Stimulated activated CD8-positive, alpha-beta memory T cell treated with anti-CD3 and anti-CD28 coated beads, Interleukin-4, amount 100 ng/mL, for 24 hours (primary cell): ENCODE data around the gene PCDH9.
"Not testable (repeated sequence)": the region's sequence is repeated elsewhere in the genome, so short reads cannot be mapped to it uniquely, and the experiment has no call there.

Source experiments
- DNase-seq: peaks from one replicate; pipeline ENCODE4 v3.0.0-alpha.2; 2020; ENCODE audit warnings: low read depth

The PCDH9 gene

GRCh38 chr13:66830940-66831716 is 399.0 kb downstream of the PCDH9 start:
- no peak for DNase-seq

DNA sequence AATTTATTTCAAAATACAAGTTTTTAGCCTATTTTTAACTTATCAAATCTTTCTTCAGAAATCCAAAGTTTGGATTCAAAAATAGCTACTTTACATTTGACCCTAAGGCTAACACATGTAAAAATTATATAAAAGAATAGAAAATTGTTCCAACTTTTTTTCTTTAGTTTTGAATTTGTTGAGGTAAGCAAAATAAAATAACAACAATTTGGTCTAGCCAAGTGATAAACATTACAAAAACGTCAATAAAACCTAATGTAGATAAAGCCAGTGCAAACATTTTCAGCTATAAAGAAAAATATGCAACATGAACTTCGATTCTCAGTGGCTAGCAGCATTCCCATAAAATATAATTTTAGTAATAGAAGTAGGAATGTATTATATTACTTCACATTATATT is 400.3 kb downstream of the PCDH9 start:
- DNase-seq, result no peak

DNA sequence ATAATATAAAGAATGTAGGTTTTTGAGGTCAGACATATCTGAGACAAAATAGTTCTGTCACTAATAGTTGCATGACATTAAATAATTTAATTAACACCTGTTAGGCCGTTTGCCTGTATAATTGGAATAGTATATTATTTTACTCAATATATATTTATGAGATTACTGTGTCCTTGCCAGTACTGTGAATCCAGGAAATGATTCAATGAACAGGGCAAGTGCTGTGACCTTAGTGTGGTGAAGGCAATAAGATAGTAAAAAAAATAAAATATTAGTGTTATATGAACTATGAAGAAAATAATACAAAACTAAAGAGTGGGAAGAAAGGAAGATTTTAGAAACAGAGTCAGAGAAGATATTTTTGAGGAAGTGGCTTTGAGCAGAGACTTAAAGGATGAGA is 403.7 kb downstream of the PCDH9 start:
- no peak for DNase-seq

GRCh38 chr13:66821551-66821950 is 408.6 kb downstream of the PCDH9 start:
- DNase-seq, result no peak

DNA sequence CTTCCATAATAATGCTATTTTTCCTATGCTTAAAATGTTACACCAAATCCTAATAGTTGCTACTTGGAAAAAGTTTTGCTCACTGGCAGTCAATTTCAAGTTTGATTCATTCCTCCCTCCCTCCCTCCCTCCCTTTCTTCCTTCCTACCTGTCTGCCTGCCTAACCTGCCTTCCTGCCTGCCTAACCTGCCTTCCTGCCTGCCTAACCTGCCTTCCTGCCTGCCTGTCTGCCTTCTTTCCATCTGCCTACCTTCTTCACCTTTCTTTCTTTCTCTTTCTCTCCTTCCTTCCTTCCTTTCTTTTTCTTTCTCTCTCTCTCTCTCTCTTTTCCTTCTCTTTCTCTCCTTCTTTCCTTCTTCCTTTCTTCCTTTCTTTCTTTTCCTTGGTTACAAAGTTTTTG is 418.7 kb downstream of the PCDH9 start:
- no peak for DNase-seq

- DNase-seq, result no peak
Measured at GRCh38 chr13:66809485-66809884, 420.7 kb downstream of the PCDH9 start.

- DNase-seq, result no peak
Measured at GRCh38 chr13:66807251-66807650, 422.9 kb downstream of the PCDH9 start.

DNA sequence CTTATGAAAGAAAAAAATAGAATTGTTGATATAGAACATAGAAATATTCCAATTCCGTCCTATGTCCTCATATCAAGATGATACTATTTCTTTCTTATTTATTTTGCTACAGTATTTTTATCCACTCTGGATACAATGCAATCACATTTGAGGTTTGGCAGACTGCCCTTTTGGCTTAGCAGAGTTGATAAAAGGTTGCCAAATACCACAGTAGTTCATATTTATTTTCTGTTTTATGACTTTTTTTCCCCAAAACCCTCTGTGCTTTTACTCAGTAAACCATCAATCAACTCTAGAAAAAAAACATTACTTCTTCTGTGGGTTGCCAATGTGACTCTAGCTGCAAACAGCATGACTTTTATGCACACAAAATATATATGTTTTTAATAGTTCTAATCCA is 424.5 kb downstream of the PCDH9 start:
- no peak for DNase-seq

GRCh38 chr13:66803808-66804456 is 426.2 kb downstream of the PCDH9 start:
- no peak for DNase-seq

DNA sequence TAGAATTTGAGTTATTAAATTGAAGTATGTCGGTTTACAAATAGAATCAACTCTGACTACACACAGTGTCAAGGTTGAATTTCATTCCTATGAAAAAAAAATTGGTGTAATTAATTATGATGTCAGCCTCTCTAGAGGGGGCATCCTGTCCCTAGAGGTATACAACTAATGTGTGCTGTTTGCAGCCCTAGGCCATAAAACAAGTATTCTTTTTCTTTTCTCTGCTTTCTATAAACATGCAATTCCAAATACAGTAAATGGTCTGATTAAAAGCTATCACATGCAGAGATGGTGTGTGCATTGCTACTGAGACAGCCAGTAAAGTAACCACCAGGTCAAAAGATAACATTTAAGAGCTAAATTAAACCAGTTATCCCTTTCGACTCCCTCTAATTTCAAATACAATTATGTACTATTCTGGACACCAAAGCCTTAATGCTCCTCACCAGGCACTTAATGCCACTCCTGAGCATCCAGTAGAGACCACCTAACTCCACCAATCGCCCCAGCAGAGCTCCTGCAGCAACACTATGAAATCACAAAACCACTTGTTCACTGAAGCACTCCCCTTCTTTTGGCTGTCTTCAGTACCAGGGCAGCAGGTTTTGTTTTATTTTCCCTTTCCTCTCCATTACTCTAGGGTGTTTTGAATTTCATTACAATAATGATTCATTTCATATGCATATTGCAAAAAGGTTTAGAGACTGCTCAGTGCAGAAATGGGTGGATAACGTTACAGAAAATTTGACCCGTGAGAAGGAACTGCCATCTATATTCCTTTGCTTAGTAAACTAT is 426.9 kb downstream of the PCDH9 start:
- no peak for DNase-seq

DNA sequence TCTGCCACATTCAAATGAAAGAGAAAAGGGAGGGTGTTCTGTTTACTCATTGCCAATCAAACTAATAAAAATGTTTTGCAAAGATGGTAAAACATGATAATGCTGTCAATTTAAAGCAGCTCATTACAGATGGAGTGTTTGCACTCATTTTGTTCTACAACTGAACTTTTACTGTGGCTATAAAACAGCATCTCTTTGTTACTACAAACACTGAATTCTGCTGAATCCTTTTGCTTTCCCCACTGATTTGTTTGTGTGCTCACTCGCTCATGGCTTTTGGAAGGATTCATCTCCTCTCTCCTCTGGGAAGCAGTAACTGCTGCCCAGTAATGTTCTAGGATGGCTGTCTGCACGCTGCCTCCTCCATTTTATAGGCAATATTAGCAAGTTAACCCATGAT is 434.5 kb downstream of the PCDH9 start:
- DNase-seq, result no peak

DNA sequence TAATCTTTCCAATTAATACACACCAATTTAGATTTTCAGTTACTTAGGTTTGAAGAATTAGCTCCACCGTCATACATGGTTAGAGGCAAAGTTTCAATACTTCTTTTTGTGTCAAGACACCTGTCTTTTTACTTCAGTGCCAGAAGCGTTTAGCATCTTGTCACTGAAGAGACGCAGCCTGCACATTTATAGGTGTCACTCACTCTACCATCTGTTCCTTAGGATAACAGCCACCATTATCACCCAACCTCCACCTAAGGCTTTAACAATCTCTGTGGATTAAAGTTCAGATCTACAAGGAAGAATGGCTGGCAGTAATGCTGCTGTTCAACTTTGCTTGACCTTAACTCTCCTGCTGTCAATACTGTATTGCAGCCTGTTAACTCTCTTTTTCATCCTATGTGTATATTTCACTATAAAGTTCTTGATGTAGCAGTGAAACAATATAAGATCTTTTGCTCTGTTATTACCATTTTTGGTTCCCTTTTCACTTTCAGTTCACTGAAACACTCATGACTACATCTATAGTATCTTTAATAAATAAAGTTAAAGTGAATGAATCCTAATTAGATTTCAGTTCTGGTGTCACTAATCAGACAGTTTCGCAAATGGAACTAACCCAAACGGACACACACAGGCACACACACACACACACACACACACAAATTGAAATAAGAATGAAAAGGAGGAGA is 435.6 kb downstream of the PCDH9 start:
- DNase-seq, result no peak

DNA sequence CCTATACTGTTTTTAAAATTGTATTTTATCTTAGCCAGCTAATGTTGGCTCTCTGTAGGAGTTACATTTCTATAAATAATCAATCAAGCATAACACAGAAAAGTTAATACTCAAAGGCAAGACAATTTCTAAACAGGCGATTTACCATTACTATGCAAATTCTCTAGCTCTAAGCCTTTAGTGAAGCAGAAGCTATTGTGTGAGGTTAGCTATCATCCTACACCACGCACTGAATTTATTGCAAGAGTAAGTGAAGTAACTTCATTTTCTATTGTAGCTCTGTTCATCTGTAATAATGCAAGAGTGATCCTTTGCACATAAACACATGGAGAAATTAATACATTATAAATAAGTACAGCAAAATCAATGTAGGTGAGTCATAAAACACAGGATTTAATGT is 439.3 kb downstream of the PCDH9 start:
- no peak for DNase-seq

DNA sequence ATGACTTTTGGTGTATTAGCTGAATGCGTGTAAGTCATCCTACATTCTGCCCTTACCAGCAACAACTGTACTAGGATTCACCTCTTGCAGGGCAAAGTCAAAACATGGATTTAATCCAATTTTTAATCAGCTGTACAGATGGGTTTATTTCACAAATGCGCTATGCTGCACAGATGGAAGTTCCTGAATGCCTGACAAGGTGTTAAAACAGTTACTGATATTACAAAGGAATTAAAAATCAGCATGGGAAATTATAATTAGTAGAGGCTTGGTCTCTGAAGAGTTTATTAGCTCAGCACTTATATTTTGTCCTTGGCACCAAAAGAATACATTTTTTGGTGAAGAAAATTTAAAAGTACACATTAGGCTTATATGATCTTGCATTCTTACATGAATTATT is 448.9 kb downstream of the PCDH9 start:
- no peak for DNase-seq

DNA sequence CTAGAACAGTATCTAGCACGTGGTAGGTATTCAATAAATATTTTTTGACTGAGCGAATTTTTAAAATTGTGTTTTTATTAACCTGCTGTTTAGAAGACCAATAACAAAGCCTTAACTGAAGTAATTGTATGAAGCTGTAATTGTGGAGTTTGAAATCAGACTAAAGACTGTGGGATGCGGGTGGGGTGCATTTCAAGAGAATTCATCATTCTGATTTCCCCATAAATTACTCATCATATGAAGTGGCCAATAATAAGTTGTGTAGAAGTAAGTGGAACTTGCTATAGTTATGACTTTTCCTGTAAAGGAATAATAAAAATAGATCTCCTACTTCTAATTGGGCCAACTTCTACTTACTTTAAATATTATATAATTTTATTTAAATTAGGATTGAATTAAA is 449.3 kb downstream of the PCDH9 start:
- DNase-seq, result no peak

DNA sequence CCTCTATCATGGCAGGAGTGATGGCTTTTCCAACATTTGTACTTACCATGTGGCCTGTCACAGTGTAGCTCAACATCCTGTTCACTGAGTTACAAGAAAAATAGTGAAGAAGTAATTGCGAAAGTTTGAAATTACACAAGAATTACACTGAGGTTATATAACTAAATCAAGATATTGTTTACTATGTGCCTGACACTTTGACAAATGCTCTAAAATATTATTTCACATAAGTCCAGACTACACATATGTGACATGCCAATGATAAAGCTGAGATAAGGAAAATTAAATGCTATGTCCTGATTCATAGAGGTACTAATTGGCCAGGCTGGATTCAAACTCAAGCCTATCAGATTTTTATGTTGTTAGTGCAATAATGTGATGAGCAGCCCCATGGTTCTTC is 451.7 kb downstream of the PCDH9 start:
- DNase-seq, result no peak

DNA sequence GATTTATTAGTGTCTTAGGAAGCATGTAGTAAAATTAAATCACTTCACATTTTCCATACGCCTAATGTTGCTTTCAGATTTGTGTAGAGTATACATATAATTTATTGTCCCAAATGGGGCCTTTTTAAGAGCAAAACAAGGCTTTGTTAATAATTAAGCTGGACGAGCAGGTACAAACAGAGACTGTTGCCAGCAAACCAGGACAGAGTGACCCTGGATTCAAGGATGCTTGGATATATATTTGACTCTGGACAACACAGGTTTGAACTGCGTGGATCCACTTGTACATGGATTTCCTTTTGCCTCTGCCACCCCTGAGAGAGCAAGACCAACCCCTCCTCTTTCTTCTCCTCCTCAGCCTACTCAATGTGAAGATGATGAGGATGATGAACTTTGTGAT is 454.9 kb downstream of the PCDH9 start:
- no peak for DNase-seq

DNA sequence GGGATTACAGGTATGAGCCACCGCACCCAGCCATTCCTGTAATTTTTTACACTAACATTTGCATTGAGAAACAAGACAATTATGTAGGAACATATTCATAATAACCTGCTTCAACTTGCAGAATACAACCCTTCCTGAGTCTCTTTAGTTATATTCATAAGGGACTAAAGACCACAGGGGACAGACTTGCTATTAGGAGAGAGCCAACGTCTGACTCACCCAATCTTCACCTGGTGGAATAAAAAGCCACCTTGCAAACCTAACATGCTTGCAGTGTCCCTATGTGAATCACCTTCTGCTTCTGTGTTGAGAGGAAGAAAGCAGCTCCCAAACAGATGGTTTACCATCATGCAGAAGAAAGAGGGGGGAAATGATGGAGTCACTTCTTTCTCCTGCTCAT is 456.1 kb downstream of the PCDH9 start:
- DNase-seq, result no peak

GRCh38 chr13:66765559-66765958 is 464.6 kb downstream of the PCDH9 start:
- DNase-seq, result no peak

DNA sequence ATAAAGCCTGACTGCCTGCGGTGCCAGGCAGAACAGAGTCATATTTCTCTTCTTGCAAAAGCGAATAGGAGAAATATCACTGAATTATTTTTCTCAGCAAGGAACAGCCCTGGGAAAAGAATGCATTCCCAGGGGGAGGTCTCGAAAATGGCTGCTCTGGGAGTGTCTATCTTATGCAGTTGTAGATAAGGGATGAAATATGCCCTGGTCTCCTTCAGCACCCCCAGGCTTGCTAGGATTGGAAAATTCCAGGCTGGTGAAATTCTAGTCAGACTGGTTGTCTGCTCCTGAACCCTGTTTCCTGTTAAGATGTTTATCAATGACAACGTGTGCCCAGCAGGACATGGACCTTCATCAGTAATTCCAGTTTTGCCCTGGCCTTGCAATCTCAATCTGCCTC is 469.5 kb downstream of the PCDH9 start:
- not testable (repeated sequence) for DNase-seq

GRCh38 chr13:66759919-66760318 is 470.2 kb downstream of the PCDH9 start:
- DNase-seq, result no peak

- DNase-seq, result no peak
Measured at GRCh38 chr13:66751691-66752090, 478.4 kb downstream of the PCDH9 start.

- DNase-seq, result no peak
Measured at GRCh38 chr13:66748712-66749111, 481.4 kb downstream of the PCDH9 start.
